Tibial nerve (tissue), 4 donors: ENCODE data around the gene WSCD2. TPM values are rescaled to one million over a fixed set of nuclear protein-coding genes. Genes with fewer than 3 reads are reported as not detected.

Experiments
- DNase-seq, 2 donors: peaks; one replicate each; pipeline ENCODE4 v3.0.0-alpha.2; 2019; ENCODE audit warnings: low spot score in 2 of 2
- H3K27ac ChIP-seq, 4 donors: fragments of 200-600 bp; sonication (generic) in 3 of 4; one replicate each; pipeline ENCODE4 v1.5.1; 2017 to 2019; ENCODE audit warnings: mild to moderate bottlenecking in 1 of 4
- H3K27me3 ChIP-seq, 2 donors: fragments of 200-600 bp; sonication (generic) in 1 of 2; one replicate each; pipeline versions ENCODE4 v1.5.1 to v1.6.0; 2017 to 2019
- H3K36me3 ChIP-seq, 3 donors: fragments of 200-600 bp; sonication (generic); one replicate each; pipeline ENCODE4 v1.5.1; 2018 to 2019
- H3K4me1 ChIP-seq, 4 donors: fragments of 200-600 bp; sonication (generic) in 3 of 4; one replicate each; pipeline ENCODE4 v1.5.1; 2017 to 2019
- H3K4me3 ChIP-seq, 4 donors: fragments of 200-600 bp; sonication (generic) in 3 of 4; one replicate each; pipeline ENCODE4 v1.5.1; 2017 to 2019; ENCODE audit warnings: mild to moderate bottlenecking in 1 of 4, moderate library complexity in 1 of 4
- H3K9me3 ChIP-seq, 4 donors: fragments of 200-600 bp; sonication (generic) in 3 of 4; one replicate each; pipeline ENCODE4 v1.5.1; 2017 to 2019
- CTCF ChIP-seq, 5 experiments: fragments of 200-600 bp in 3 of 5; fragments of 450-650 bp in 2 of 5; sonication (generic) in 3 of 5; IDR thresholded peaks; one replicate each; pipeline ENCODE4 v1.5.1; 2016 to 2019; ENCODE audit warnings: antibody characterized with exemption in 5 of 5, mild to moderate bottlenecking in 3 of 5, moderate library complexity in 2 of 5
- EP300 ChIP-seq, 2 donors: sonication (generic); formaldehyde crosslinking; IDR thresholded peaks; one replicate each; pipeline ENCODE4 v1.6.1; 2017; ENCODE audit warnings: antibody characterized with exemption in 2 of 2, mild to moderate bottlenecking in 1 of 2
- POLR2A ChIP-seq, 2 donors: fragments of 450-650 bp; IDR thresholded peaks; one replicate each; pipeline ENCODE4 v1.6.1; 2017; ENCODE audit warnings: antibody characterized with exemption in 2 of 2, mild to moderate bottlenecking in 2 of 2, moderate library complexity in 2 of 2
- WGBS, 2 donors: methylation state at CpG; one replicate each; pipeline ENCODE4 v1.1.5; 2018; 5-methylcytosine and 5-hydroxymethylcytosine counted together
- total RNA-seq, 4 donors: library from RNA; depleted of rRNA; stranded (reverse); fragments of >200 nt; gene quantifications; one replicate each; pipeline ENCODE4 v1.1.0, GENCODE V29; 2016

Gene WSCD2
- total RNA-seq, 4 donors from 2014 or later, result 4.2 to 38.9 (median 20.8) TPM

GRCh38 chr12:108282160-108282559 is 153.1 kb downstream of the WSCD2 start:
- Histone ChIP-seq H3K27me3 (no peaks in the 10 kb centered on the region), H3K4me3 (no peak overlapping the region), H3K9me3 (no peaks in the 10 kb centered on the region), H3K36me3 (no peaks in the 10 kb centered on the region), H3K4me1 (no peaks in the 10 kb centered on the region), H3K27ac (no peak overlapping the region)
- 39 to 44% methylated on average over 2 of the region's 2 CpGs for WGBS, 2 donors
- TF ChIP-seq CTCF (IDR thresholded peaks at IDR 0.05), result no peak
- no peak for TF ChIP-seq POLR2A (IDR thresholded peaks at IDR 0.05)
- TF ChIP-seq EP300 (IDR thresholded peaks at IDR 0.05), result no peak
- DNase-seq, result no peak

- no peak for DNase-seq
- no peaks in the 10 kb centered on the region for H3K4me1 ChIP-seq
- no peak overlapping the region for H3K27ac ChIP-seq
- no peaks in the 10 kb centered on the region for H3K9me3 ChIP-seq
- no peaks in the 10 kb centered on the region for H3K36me3 ChIP-seq
- 59 to 67% methylated on average over 3 of the region's 3 CpGs for WGBS, 2 donors
- peak in 1 of 2 donors; percentile 18 for TF ChIP-seq EP300 (IDR thresholded peaks at IDR 0.05)
- TF ChIP-seq POLR2A (IDR thresholded peaks at IDR 0.05), result no peak
- no peak for TF ChIP-seq CTCF (IDR thresholded peaks at IDR 0.05)
- H3K27me3 ChIP-seq, result no peaks in the 10 kb centered on the region
- no peak overlapping the region for H3K4me3 ChIP-seq
These were observed 153.6 kb downstream of the WSCD2 start for GRCh38 chr12:108282676-108283075.

GRCh38 chr12:108284163-108284562 is 155.1 kb downstream of the WSCD2 start:
- TF ChIP-seq EP300 (IDR thresholded peaks at IDR 0.05), result no peak
- no peak for TF ChIP-seq POLR2A (IDR thresholded peaks at IDR 0.05)
- no peak for TF ChIP-seq CTCF (IDR thresholded peaks at IDR 0.05)
- Histone ChIP-seq H3K27ac (no peak overlapping the region), H3K4me1 (peaks cover 0 to 9% (median 0%) of the 10 kb centered on the region in 4 donors), H3K4me3 (no peak overlapping the region), H3K36me3 (no peaks in the 10 kb centered on the region), H3K9me3 (no peaks in the 10 kb centered on the region), H3K27me3 (no peaks in the 10 kb centered on the region)
- no peak for DNase-seq
- 53 to 66% methylated on average over 7 of the region's 7 CpGs for WGBS, 2 donors

GRCh38 chr12:108285016-108285415 is 155.9 kb downstream of the WSCD2 start:
- Histone ChIP-seq H3K36me3 (no peaks in the 10 kb centered on the region), H3K4me1 (peaks cover 0 to 17% (median 0%) of the 10 kb centered on the region in 4 donors), H3K9me3 (no peaks in the 10 kb centered on the region), H3K27ac (no peak overlapping the region), H3K27me3 (no peaks in the 10 kb centered on the region), H3K4me3 (no peak overlapping the region)
- 43 to 44% methylated on average over 2 of the region's 2 CpGs for WGBS, 2 donors
- DNase-seq, result no peak
- TF ChIP-seq CTCF (IDR thresholded peaks at IDR 0.05) (no peak), EP300 (IDR thresholded peaks at IDR 0.05) (no peak), POLR2A (IDR thresholded peaks at IDR 0.05) (no peak)

GRCh38 chr12:108287227-108287626 is 158.1 kb downstream of the WSCD2 start:
- DNase-seq, result no peak
- Histone ChIP-seq H3K9me3 (no peaks in the 10 kb centered on the region), H3K36me3 (peaks cover 0 to 12% (median 0%) of the 10 kb centered on the region in 3 donors), H3K4me1 (peaks cover 0 to 22% (median 0%) of the 10 kb centered on the region in 4 donors), H3K27ac (no peak overlapping the region), H3K27me3 (no peaks in the 10 kb centered on the region), H3K4me3 (no peak overlapping the region)
- 92% methylated on average over 3 of the region's 3 CpGs for WGBS, 2 donors
- TF ChIP-seq EP300 (IDR thresholded peaks at IDR 0.05) (no peak), POLR2A (IDR thresholded peaks at IDR 0.05) (no peak), CTCF (IDR thresholded peaks at IDR 0.05) (no peak)
